OCI-LY7 (cell line): ENCODE results near the gene SLC35C1.

Experiments used
- CTCF ChIP-seq: fragments of 200-600 bp; sonication (generic); conservative IDR thresholded peaks from 2 replicates; pipeline ENCODE4 v1.5.1; 2014; ENCODE audit warnings: mild to moderate bottlenecking, antibody characterized with exemption, low read length, moderate library complexity, mixed read lengths
- EZH2phosphoT487 ChIP-seq: fragments of 200-600 bp; sonication (generic); IDR thresholded peaks from 2 replicates; pipeline ENCODE4 v1.6.1; 2018; ENCODE audit warnings: low read depth, borderline replicate concordance, mild to moderate bottlenecking, mixed run types, antibody characterized with exemption, low read length, moderate library complexity, mixed read lengths

DNA sequence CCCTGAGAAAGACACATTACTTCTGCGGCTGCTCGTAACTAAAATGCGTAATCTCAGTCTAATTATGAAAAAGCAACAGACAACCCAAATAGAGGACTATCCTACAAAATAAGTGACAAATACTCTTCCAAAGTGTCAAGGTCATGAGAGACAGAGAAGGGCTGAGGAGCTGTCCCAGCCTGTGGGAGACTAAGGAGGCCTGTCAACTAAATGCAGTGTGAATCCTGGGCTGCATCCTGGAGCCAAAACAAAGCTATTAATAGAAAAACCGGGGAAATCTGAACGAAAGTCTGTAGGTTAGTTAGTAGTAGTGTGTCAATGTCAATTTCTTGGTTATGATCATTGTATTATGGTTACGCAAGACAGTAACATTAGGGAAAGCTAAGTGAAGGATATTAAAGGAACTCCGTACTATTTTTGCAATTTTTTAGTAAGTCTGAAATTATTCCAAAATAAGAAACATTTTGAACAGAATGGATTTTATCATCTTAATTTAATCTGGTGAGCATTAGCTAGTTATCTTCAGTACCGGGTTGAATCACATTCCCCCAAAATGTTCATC is 39.8 kb upstream of the SLC35C1 start:
- TF ChIP-seq CTCF (no peak), EZH2phosphoT487 (no peak)
